Tibial artery (tissue), 4 donors: Measurements from ENCODE around the gene CD58.

Experiments used
- DNase-seq, 2 donors: peaks; one replicate each; pipeline ENCODE4 v3.0.0-alpha.2; 2019
- H3K27ac ChIP-seq, 2 donors: fragments of 200-600 bp; sonication (generic) in 1 of 2; 1 replicate in 1 of 2; 2 replicates in 1 of 2; pipeline ENCODE4 v1.5.1; 2018 to 2019; ENCODE audit warnings: mild to moderate bottlenecking in 1 of 2
- H3K27me3 ChIP-seq, 2 donors: fragments of 200-600 bp; sonication (generic) in 1 of 2; one replicate each; pipeline versions ENCODE4 v1.5.1 to v1.6.0; 2016 to 2019
- H3K36me3 ChIP-seq, 3 donors: fragments of 200-600 bp; sonication (generic) in 2 of 3; one replicate each; pipeline ENCODE4 v1.5.1; 2016 to 2019; ENCODE audit warnings: mild to moderate bottlenecking in 2 of 3
- H3K4me1 ChIP-seq, 4 donors: fragments of 200-600 bp; sonication (generic) in 2 of 4; 1 replicate in 3 of 4; 2 replicates in 1 of 4; pipeline ENCODE4 v1.5.1; 2016 to 2019
- H3K4me3 ChIP-seq, 2 donors: fragments of 200-600 bp; sonication (generic) in 1 of 2; 1 replicate in 1 of 2; 2 replicates in 1 of 2; pipeline ENCODE4 v1.5.1; 2018 to 2019; ENCODE audit warnings: mild to moderate bottlenecking in 2 of 2
- H3K9me3 ChIP-seq, 3 donors: fragments of 200-600 bp; sonication (generic) in 1 of 3; one replicate each; pipeline ENCODE4 v1.5.1; 2016 to 2019
- intact Hi-C: fragments of 100-400 bp; cut with DNase I; formaldehyde crosslinking; loops from one replicate; pipeline ENCODE4 v1.15.0; 2023; ENCODE audit warnings: low total_unique reads
- TF ChIP-seq, protein P1 (sequence below), 2 experiments: fragments of 200-600 bp in 1 of 2; fragments of 450-650 bp in 1 of 2; IDR thresholded peaks; one replicate each; pipeline ENCODE4 v1.5.1; 2017 to 2019; ENCODE audit warnings: antibody characterized with exemption in 2 of 2, mild to moderate bottlenecking in 1 of 2, moderate library complexity in 1 of 2

Gene CD58

DNA sequence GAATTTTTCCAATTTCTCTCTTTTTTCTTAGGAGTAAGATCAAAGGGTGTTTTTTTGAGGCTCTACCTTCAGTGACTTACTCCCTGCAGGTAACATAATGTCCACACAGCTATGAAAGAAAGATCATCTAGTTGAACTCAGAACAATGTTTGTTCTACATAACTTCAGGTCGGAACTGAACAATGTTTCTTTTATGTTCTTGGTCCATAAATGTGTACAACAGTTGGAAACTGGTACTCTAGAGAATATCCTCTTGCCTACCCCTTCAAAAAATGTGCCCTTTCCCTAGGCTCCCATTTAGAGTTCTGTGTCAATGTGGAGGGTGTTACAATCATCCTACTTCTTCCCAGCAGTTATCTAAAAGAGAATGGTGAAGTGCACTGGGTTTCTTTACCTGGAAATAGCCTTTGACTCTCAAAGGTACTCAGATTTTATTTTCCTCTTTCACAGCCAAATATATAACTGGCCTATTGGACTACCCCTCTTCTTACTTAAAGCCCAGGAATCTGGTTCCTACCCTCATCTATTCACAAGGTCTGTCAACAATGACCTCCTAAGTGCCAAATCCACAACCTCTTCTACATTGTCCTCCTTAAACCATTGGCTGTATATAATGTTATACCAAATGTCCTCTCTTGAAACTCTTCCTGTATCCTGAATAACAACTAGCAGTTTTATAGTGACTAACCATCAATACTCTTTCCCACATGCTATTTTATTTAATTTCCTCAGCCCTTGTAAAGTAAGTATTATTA is 42.3 kb downstream of the CD58 start:
- TF ChIP-seq, protein P1, sequence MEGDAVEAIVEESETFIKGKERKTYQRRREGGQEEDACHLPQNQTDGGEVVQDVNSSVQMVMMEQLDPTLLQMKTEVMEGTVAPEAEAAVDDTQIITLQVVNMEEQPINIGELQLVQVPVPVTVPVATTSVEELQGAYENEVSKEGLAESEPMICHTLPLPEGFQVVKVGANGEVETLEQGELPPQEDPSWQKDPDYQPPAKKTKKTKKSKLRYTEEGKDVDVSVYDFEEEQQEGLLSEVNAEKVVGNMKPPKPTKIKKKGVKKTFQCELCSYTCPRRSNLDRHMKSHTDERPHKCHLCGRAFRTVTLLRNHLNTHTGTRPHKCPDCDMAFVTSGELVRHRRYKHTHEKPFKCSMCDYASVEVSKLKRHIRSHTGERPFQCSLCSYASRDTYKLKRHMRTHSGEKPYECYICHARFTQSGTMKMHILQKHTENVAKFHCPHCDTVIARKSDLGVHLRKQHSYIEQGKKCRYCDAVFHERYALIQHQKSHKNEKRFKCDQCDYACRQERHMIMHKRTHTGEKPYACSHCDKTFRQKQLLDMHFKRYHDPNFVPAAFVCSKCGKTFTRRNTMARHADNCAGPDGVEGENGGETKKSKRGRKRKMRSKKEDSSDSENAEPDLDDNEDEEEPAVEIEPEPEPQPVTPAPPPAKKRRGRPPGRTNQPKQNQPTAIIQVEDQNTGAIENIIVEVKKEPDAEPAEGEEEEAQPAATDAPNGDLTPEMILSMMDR (IDR thresholded peaks at IDR 0.05) = no peak
- Histone ChIP-seq H3K4me3 (no peak overlapping the region), H3K27ac (no peak overlapping the region), H3K27me3 (no peaks in the 10 kb centered on the region), H3K4me1 (no peaks in the 10 kb centered on the region), H3K9me3 (no peaks in the 10 kb centered on the region), H3K36me3 (peaks cover 13 to 17% (median 16%) of the 10 kb centered on the region in 3 donors)
- DNase-seq = no peak
- intact Hi-C loops = no loop called here

DNA sequence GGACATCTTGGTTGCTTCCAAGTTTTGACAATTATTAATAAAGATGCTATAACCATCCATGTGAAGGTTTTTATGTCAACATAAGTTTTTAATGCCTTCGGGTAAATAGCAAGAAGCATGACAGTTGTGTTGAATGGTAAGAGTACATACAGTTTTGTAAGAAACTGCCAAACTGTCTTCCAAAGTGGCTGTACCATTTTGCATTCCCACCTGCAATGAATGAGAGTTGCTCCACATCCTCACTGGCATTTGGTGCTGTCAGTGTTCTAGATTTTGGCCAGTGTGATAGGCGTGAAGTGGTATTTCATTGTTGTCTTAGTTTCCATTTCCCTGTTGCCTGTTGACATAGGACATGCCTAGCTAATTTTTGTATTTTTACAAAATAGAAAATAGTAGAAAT is 45.4 kb downstream of the CD58 start:
- Histone ChIP-seq H3K9me3 (no peaks in the 10 kb centered on the region), H3K36me3 (no peaks in the 10 kb centered on the region), H3K4me3 (no peak overlapping the region), H3K27me3 (no peaks in the 10 kb centered on the region), H3K4me1 (peaks cover 0 to 11% (median 0%) of the 10 kb centered on the region in 4 donors), H3K27ac (no peak overlapping the region)
- DNase-seq = no peak
- TF ChIP-seq, protein P1 (IDR thresholded peaks at IDR 0.05) = no peak
- intact Hi-C loops = no loop called here

DNA sequence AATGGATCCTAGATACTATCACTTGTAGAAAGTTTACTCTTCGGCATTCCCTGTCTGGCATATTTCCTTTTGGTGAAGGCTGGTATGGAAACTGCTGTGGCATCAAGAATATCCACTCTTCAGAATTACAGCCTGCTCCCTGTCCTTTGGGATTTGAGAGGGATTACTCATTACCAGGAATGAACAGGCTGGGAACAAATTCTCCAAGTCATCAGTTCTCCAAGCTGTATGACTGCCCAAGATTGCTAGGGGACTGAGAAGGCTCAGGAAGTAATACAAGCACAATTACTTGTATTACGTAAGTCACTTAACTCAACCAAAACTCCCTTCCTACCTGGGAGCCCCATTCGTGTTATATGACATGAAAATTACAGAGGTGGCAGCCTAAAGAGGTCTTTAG is 49.6 kb downstream of the CD58 start:
- H3K4me1 ChIP-seq = peaks cover 0 to 11% (median 0%) of the 10 kb centered on the region in 4 donors
- peaks cover 0 to 11% (median 11%) of the 10 kb centered on the region in 3 donors for H3K36me3 ChIP-seq
- no peaks in the 10 kb centered on the region for H3K27me3 ChIP-seq
- TF ChIP-seq, protein P1 (IDR thresholded peaks at IDR 0.05) = no peak
- no peak for DNase-seq
- intact Hi-C loops = no loop called here
- H3K9me3 ChIP-seq = no peaks in the 10 kb centered on the region
- peak overlapping the region; percentile 48 to 60 for H3K27ac ChIP-seq
- H3K4me3 ChIP-seq = no peak overlapping the region

DNA sequence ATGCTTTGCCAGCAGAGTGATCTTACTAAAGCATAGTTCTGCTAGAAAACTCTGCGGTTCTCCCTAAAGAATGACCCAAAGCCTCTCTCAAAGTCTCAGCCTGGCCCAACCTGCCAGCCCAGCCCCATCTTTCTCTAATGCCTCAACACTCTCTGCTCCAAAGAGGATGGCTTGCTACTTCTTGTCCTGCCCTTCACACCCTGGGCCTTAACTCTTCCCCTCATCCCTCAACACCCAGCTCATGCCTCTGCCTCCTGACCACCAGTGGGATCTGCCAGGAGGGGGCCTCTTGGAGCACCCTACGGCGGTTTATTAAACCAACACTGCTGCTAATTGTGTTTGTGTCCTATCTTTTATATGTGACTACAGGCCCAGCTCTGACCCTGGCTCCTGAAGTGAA is 52.4 kb downstream of the CD58 start:
- intact Hi-C loops = no loop called here
- H3K9me3 ChIP-seq = no peaks in the 10 kb centered on the region
- peaks cover 0 to 11% (median 0%) of the 10 kb centered on the region in 4 donors for H3K4me1 ChIP-seq

DNA sequence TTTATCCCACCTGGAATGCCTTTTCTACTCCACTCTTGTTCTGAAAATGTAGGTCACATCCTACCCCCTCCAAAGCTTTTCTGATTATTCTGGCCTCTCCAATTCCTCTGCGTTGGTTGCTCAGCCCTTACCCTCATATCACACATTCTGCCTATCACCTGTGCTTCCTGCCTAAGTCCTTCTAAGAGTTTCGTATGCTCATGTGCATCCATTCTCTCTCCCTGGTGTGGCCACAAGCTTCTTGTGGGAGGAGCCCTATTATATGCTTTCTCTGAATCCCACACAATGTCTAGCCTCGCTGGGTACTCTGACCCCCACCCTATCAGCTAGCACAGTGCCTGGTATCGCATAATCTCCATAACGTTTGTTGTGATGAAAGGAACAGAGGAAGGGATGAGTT is 54.2 kb downstream of the CD58 start:
- Histone ChIP-seq H3K4me3 (no peak overlapping the region), H3K27ac (no peak overlapping the region), H3K27me3 (no peaks in the 10 kb centered on the region), H3K9me3 (no peaks in the 10 kb centered on the region), H3K36me3 (peaks cover 0 to 11% (median 11%) of the 10 kb centered on the region in 3 donors), H3K4me1 (peaks cover 0 to 9% (median 0%) of the 10 kb centered on the region in 4 donors)
- TF ChIP-seq, protein P1 (IDR thresholded peaks at IDR 0.05) = no peak
- DNase-seq = no peak
- intact Hi-C loops = no loop called here

More for the DNA sequence above, 52.4 kb downstream of the CD58 start:
- H3K27me3 ChIP-seq = no peaks in the 10 kb centered on the region
- no peak overlapping the region for H3K4me3 ChIP-seq
- no peak for DNase-seq
- H3K36me3 ChIP-seq = peaks cover 0 to 11% (median 11%) of the 10 kb centered on the region in 3 donors
- TF ChIP-seq, protein P1 (IDR thresholded peaks at IDR 0.05) = no peak
- no peak overlapping the region for H3K27ac ChIP-seq
